ENCODE results near the gene RLBP1.

The RLBP1 gene

GRCh38 chr15:89205991-89206585 is 15.3 kb downstream of the RLBP1 start:
- DNase-seq, result no peak

DNA sequence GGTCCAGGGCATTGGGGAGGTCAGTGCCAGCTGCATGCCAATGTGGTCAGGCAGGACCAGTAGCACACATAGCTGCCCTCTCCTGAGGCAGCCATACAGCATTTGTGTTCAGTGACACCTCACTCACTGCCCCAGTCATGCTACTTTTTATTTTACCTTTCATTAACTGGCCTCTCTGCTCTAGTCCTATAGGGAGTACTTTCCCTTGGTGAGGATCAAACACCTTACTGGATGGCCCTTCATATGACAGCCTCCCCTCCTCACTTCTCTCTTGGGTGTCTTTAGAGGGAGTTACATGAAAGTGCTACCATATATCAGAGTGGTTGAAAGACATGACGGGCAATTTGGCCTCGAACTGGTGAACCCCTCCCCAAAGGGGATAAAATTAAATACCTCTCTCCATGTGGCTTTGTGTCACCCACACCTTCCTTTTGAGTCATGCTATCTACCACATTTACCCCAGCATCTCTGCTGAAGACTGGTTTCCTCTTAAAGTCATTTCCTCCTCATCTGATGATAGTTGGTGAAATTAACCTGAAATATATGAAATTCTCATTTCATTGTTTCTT is 17.6 kb downstream of the RLBP1 start:
- DNase-seq, result no peak

DNA sequence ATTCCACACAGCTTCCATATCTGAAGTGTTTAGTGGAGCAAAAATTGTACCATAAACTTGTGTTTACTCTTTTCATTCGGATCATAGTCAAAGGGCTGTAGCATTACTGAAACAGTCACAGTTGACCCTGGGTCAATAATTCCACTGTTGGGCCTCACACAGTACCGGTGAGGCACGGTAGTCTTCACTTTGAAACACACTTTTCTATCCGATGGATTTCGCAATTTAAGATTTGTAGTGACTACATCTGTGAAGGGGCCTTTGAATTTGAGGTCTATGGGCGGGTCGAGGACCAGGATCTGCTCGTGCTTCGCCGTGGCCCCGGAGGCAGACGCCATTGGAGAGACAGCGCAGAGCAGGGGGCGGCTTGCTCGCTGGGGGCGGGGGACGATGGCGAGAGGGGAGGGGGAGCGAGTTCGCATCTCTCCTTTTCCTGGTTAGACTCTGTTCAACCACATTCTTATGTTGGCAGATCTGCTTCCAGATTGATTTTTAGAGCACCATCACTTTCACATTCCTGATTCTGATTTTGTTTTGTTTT is 19.8 kb downstream of the RLBP1 start:
- no peak for DNase-seq

GRCh38 chr15:89200182-89200581 is 21.2 kb downstream of the RLBP1 start:
- no peak for DNase-seq

- no peak for DNase-seq
Measured at GRCh38 chr15:89199746-89200145, 21.6 kb downstream of the RLBP1 start.

GRCh38 chr15:89198934-89199333 is 22.4 kb downstream of the RLBP1 start:
- DNase-seq, result no peak

GRCh38 chr15:89198196-89198595 is 23.2 kb downstream of the RLBP1 start:
- no peak for DNase-seq

DNA sequence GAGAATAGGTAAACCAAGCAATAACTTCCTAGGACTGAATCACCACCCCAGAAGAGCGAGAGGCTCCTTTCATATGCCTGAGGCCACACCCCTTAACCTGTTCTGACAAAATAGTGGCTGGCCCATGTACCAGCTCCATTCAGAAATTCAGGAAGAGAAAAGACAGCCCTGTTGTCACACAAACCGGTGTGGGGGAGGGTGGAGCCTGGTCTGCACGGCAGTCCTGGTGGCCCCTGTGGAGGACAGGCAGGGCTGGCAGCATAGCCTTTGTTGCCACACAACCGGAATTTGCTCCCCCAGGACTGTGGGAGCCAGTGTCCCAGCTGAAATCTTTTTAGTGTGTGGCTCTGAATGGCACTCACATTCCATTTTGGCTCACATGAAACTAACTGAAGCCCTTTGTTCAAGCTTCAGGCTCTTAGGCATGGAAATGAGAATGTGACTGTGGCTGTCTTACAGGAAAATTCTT is 23.8 kb downstream of the RLBP1 start:
- no peak for DNase-seq

- no peak for DNase-seq
Measured at GRCh38 chr15:89196994-89197393, 24.4 kb downstream of the RLBP1 start.

DNA sequence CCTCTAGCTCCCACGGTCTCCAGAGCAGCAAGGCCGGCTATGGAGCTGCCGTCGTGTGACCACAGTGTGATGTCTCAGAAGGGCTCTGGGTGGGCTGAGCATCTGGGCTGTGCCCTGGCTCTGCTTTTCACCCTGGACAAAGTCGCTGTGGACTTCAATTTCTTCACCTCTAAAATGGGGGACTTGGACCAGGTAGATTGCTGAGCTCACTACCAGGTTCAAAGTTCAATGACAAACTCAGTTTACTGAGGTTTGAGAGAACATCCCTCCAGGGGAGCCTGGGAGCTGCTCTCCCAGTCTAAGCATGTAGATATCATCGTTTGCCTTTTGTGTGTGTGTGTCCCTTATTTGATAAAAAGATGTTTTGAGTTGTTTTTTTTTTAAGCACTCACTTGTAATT is 25.1 kb downstream of the RLBP1 start:
- no peak for DNase-seq

GRCh38 chr15:89195836-89196235 is 25.5 kb downstream of the RLBP1 start:
- DNase-seq, result no peak

DNA sequence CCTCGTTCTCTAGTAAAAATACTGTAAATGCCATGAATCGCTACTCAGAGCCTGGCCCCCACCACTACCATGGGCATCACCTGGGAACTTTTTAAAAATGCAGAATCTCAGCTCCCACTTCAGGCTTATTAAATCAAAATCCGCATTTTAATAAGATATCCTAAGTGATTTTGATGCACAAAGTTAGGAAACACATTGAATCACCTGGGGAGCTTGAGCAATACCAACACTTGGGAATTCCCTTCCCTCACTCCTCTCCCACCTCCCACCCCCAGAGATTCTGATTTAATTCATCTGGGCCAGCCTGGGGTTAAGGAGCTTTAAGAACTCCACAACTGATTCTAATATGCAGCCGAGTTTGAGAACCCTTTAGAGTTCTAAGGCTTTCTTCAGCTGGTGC is 26.8 kb downstream of the RLBP1 start:
- DNase-seq, result no peak

DNA sequence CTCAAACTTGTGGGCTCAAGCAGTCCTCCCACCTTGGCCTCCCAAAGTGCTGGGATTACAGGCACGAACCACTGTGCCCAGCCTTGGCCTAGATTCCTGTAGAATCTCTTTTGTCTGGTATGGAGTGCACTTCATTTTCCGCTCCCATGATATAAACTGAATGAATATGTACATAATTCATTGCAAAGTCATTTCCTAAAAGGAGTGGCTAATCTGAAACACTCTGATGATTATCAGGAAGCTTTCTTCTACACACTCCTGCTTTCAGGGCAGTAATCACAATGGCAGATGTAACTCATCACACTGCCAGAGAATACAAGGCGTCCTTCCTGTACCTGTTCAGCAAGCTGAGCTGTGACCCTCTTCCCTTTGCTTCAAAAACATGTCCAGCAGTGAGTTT is 28.6 kb downstream of the RLBP1 start:
- no peak for DNase-seq

DNA sequence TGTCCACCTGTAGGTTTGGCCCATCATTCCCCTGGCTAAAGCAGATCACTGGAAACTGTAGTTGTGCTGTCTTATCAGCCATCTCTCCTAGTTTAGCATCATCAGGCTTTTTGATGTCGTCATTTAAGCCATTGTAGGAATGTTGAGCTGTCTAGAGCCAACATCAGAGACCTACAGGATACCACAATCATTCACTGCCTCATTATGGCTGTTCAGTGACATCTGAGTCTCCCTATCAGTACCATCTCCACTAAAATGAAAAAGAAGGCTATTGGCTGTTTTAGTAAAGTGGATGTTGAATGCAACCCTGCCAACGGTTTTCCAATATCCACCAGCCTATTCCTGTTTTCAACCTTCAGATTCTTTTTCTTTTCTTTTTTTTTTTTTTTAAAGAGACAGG is 29.2 kb downstream of the RLBP1 start:
- no peak for DNase-seq

DNA sequence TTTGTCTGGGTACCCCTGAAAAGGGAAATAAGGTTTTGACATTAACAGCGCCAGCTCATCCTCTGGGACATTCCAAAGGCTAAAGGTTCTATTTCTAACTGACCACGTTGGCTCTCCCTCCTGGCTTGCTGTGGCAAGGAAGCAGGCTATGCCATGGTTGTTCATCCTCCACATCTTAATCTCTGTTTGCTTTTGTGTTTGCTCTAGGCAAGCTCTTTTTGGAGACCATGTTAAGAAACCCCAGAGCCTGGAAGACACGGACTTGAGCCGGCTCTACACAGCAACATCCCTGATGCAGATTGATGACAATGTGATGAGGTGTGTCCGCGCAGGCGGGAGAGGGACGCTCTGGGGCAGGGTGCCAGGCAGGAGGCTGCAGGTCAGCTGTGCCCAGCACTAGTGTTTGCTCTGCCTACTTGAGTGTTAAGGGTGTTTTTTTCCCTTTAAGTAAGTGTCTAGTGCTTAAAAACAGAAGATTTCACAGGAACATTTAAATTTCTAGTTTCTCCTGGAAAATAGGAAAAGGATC is 33.3 kb downstream of the RLBP1 start:
- DNase-seq, result no peak

DNA sequence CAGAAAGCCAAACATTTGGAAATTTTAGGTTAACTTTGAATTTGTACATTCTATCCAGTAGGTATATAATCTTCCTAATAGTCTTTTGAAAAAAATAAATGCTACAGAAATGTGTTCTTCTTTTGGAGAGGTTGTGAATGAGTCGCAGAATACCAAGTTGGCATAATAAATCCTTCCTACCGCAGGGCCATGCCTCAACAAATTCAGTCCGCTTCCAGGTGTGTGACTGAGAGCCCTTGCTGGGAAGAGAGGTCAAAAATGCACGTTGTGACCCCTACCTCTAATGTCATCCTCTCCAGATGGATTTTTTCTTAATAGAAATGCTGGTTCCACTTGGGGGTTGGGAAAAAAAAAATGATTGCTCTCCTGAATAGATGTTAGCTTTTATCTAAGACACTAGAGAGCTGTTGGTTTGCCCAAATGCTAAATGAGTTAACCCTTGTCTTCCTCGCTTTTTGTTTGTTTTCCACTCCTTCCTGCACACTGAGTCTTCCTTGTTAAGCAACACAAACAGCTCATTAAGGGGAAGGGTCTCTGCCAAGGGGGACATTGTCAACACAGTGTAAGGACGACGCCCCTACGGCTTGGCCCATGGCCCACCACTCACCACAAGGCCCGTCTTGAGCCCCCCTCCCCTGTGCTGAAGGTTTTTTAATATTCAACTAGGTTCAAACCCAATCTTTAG is 33.9 kb downstream of the RLBP1 start:
- DNase-seq, result no peak

DNA sequence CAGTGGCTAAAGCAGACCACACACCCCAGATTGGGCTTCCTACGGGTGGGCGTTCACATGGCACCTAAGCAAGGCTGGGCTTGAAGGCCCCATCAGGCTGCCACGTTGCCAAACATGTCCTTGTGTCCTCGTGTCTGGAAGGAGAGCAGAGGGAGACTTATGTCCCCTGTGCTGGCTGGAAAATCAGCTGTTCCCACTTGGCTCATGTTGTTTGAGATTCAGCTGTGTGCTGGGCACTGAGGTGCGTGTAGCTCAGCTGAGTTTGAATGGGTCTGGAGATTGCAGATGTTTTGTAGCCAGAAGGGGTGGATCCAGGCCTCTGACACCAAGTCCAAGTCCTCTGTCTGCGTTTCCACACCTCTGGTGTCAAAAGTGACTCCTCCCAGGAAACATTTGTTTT is 34.6 kb downstream of the RLBP1 start:
- DNase-seq, result no peak

DNA sequence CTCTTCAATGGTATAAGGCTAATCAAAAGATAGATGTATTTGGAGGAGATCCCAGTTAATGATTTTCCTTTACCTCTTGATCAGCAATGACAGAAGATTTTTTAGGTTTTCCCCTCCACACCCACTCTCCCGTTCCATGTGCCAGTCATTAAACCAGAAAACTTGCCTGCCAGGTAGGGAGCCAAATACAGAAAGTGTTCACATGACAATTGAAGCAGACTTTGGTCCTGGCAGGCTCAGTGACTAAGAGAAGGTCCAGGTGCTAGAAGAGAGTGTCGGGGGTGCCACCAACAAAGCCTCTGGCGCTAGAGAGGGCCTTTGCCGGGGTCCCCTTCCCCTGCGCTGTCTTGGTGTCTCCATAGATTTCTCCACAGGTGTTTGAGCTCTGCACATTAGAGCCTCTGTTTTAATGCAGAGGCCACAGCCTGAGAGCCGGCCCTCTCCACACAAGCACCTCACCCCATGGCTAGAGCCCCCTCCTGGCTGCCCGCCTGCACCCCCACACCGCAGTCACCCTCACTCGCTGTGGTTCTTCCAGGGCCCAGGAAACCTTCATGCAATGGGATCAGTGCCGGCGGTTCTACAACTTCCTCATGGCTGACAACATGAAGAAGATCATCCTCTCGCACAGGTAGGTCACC is 36.4 kb downstream of the RLBP1 start:
- DNase-seq, result no peak

GRCh38 chr15:89184357-89184756 is 37.0 kb downstream of the RLBP1 start:
- no peak for DNase-seq

GRCh38 chr15:89179966-89180875 is 41.2 kb downstream of the RLBP1 start:
- no peak for DNase-seq

- DNase-seq, result no peak
Measured at GRCh38 chr15:89178307-89178977, 42.9 kb downstream of the RLBP1 start.

Measured in AML-193 (cell line).